H1 (cell line): Measurements from ENCODE around the gene C16orf90. TPM values are rescaled to one million over a fixed set of nuclear protein-coding genes. Genes with fewer than 3 reads are reported as not detected.

Source experiments
- CTCF ChIA-PET: fragments of 300-600 bp; sonication (Branson Sonifier 250); formaldehyde crosslinking; loops from one replicate; lab custom pipeline; 2021; ENCODE audit not compliant: partially characterized antibody; lab: Charles Lee
- POLR2A ChIA-PET: fragments of 300-600 bp; sonication (Branson Sonifier 250); formaldehyde crosslinking; loops from one replicate; lab custom pipeline; 2021; ENCODE audit warnings: inconsistent platforms; ENCODE audit not compliant: partially characterized antibody; lab: Charles Lee
- DNase-seq, 2 experiments: peaks; one replicate each; pipeline versions ENCODE4 v3.0.0 to v3.0.0-alpha.2; 2010 to 2022; ENCODE audit warnings: low spot score in 2 of 2, low read depth in 1 of 2, mixed read lengths in 1 of 2
- FAIRE-seq: peaks from 2 replicates; lab custom pipeline; 2011; peaks lifted over from hg19 to GRCh38; lab: Jason Lieb, UNC
- H2AFZ ChIP-seq: 2 replicates; pipeline ENCODE4 v1.8.1; 2012; ENCODE audit warnings: low read length, inconsistent platforms
- H2AK5ac ChIP-seq: 2 replicates; pipeline ENCODE4 v1.6.1; 2013; ENCODE audit warnings: low read depth, low read length
- H2BK120ac ChIP-seq: replicated peaks from 2 replicates; pipeline ENCODE3; 2013; ENCODE audit warnings: low read depth, low read length, inconsistent platforms
- H2BK12ac ChIP-seq: 2 replicates; pipeline ENCODE4 v1.6.1; 2013; ENCODE audit warnings: low read depth, low read length
- H2BK15ac ChIP-seq: 2 replicates; pipeline ENCODE4 v1.6.1; 2013; ENCODE audit warnings: low read length
- H2BK20ac ChIP-seq: 2 replicates; pipeline ENCODE4 v1.6.1; 2013; ENCODE audit warnings: low read length
- H2BK5ac ChIP-seq: 2 replicates; pipeline ENCODE4 v1.6.1; 2013; ENCODE audit warnings: low read depth, low read length
- H3K14ac ChIP-seq: 2 replicates; pipeline ENCODE4 v1.6.1; 2013; ENCODE audit warnings: inconsistent platforms; ENCODE audit not compliant: insufficient read length
- H3K18ac ChIP-seq: 2 replicates; pipeline ENCODE4 v1.6.1; 2013; ENCODE audit warnings: low read length; ENCODE audit errors: extremely low read depth
- H3K23ac ChIP-seq: 2 replicates; pipeline ENCODE4 v1.6.1; 2013; ENCODE audit warnings: inconsistent platforms; ENCODE audit not compliant: insufficient read length
- H3K23me2 ChIP-seq: 2 replicates; pipeline ENCODE4 v1.6.1; 2013; ENCODE audit warnings: low read depth, low read length
- H3K27ac ChIP-seq: 2 replicates; pipeline ENCODE4 v1.6.1; 2011; ENCODE audit warnings: low read depth, low read length, inconsistent platforms
- H3K27me3 ChIP-seq, 4 experiments: replicated peaks in 1 of 4; 1 replicate in 1 of 4; 2 replicates in 3 of 4; pipeline versions ENCODE4 v1.6.1 to v1.8.1; 2011 to 2013; ENCODE audit warnings: low read length in 3 of 4, mild to moderate bottlenecking in 3 of 4, inconsistent platforms in 2 of 4, mixed read lengths in 2 of 4, moderate library complexity in 1 of 4; ENCODE audit not compliant: control insufficient read depth in 3 of 4, insufficient read depth in 3 of 4; ENCODE audit errors: extremely low read depth in 1 of 4
- H3K36me3 ChIP-seq, 4 experiments: 2 replicates each; pipeline versions ENCODE4 v1.6.1 to v1.8.1; 2011 to 2013; ENCODE audit warnings: mild to moderate bottlenecking in 4 of 4, low read length in 3 of 4, moderate library complexity in 2 of 4, control low read depth in 1 of 4, inconsistent platforms in 1 of 4; ENCODE audit not compliant: insufficient read depth in 4 of 4, control insufficient read depth in 2 of 4
- H3K4ac ChIP-seq: replicated peaks from 2 replicates; pipeline ENCODE3; 2013; ENCODE audit warnings: low read length, low read depth, mixed read lengths, inconsistent platforms; ENCODE audit not compliant: insufficient read length
- H3K4me1 ChIP-seq, 4 experiments: replicated peaks in 1 of 4; 1 replicate in 1 of 4; 2 replicates in 3 of 4; pipeline versions ENCODE4 v1.6.1 to v1.8.1; 2011 to 2013; ENCODE audit warnings: low read length in 3 of 4, inconsistent platforms in 2 of 4, mixed read lengths in 1 of 4; ENCODE audit not compliant: insufficient read depth in 4 of 4, control insufficient read depth in 3 of 4
- H3K4me2 ChIP-seq, 2 experiments: 2 replicates each; pipeline versions ENCODE4 v1.6.1 to v1.8.1; 2011 to 2013; ENCODE audit warnings: low read depth in 2 of 2, low read length in 2 of 2, control low read depth in 1 of 2, inconsistent platforms in 1 of 2, mild to moderate bottlenecking in 1 of 2; ENCODE audit not compliant: insufficient read depth in 1 of 2
- H3K4me3 ChIP-seq, 4 experiments: fragments of 200-600, 300-600 bp in 1 of 4; sonication (generic), shearing (Covaris generic), sonication (Bioruptor Twin) in 1 of 4; 2 replicates each; pipeline versions ENCODE4 v1.5.1 to v1.8.1; 2011 to 2016; ENCODE audit warnings: low read length in 4 of 4, low read depth in 3 of 4, control low read depth in 2 of 4, inconsistent platforms in 2 of 4, mild to moderate bottlenecking in 2 of 4, mixed read lengths in 1 of 4, moderate library complexity in 1 of 4; ENCODE audit not compliant: insufficient read depth in 2 of 4; ENCODE audit errors: extremely low read depth in 1 of 4
- H3K56ac ChIP-seq: replicated peaks from 2 replicates; pipeline ENCODE3; 2013; ENCODE audit warnings: low read depth, mild to moderate bottlenecking, mixed read lengths, low read length, inconsistent platforms; ENCODE audit not compliant: insufficient read length
- H3K79me1 ChIP-seq: 2 replicates; pipeline ENCODE4 v1.6.1; 2013; ENCODE audit warnings: low read depth, low read length, control low read depth
- H3K79me2 ChIP-seq, 2 experiments: 2 replicates each; pipeline versions ENCODE4 v1.6.1 to v1.8.1; 2012 to 2013; ENCODE audit warnings: low read length in 2 of 2, mild to moderate bottlenecking in 2 of 2, inconsistent platforms in 1 of 2; ENCODE audit not compliant: insufficient read depth in 2 of 2, control insufficient read depth in 1 of 2
- H3K9ac ChIP-seq, 4 experiments: replicated peaks in 1 of 4; 1 replicate in 1 of 4; 2 replicates in 3 of 4; pipeline versions ENCODE4 v1.6.1 to v1.8.1; 2011 to 2013; ENCODE audit warnings: low read depth in 3 of 4, low read length in 3 of 4, control low read depth in 2 of 4, mild to moderate bottlenecking in 2 of 4, moderate library complexity in 2 of 4, inconsistent platforms in 1 of 4; ENCODE audit errors: extremely low read depth in 1 of 4
- H3K9me3 ChIP-seq, 2 experiments: 2 replicates each; pipeline versions ENCODE4 v1.6.1 to v1.8.1; 2012 to 2013; ENCODE audit warnings: mild to moderate bottlenecking in 2 of 2, moderate library complexity in 2 of 2, control low read depth in 1 of 2, inconsistent platforms in 1 of 2, low read depth in 1 of 2, low read length in 1 of 2, mixed read lengths in 1 of 2; ENCODE audit not compliant: insufficient read depth in 2 of 2
- H4K20me1 ChIP-seq, 2 experiments: replicated peaks in 1 of 2; 2 replicates each; pipeline versions ENCODE3 to v1.8.1; 2011 to 2013; ENCODE audit warnings: inconsistent platforms in 2 of 2, low read length in 2 of 2, mild to moderate bottlenecking in 1 of 2; ENCODE audit not compliant: insufficient read depth in 2 of 2, control insufficient read depth in 1 of 2
- H4K5ac ChIP-seq: 2 replicates; pipeline ENCODE4 v1.6.1; 2013; ENCODE audit warnings: low read length, low read depth, mixed read lengths, inconsistent platforms; ENCODE audit not compliant: insufficient read length
- H4K8ac ChIP-seq: 2 replicates; pipeline ENCODE4 v1.8.0; 2013; ENCODE audit warnings: mild to moderate bottlenecking, moderate library complexity, low read length, inconsistent platforms; ENCODE audit not compliant: insufficient read depth; ENCODE audit errors: extremely low read depth
- H4K91ac ChIP-seq: replicated peaks from 2 replicates; pipeline ENCODE3; 2013; ENCODE audit warnings: low read length, mixed read lengths, inconsistent platforms; ENCODE audit not compliant: insufficient read length
- ASH2L ChIP-seq: fragments of 200-600, 300-600 bp; sonication (generic); IDR thresholded peaks from one replicate; pipeline ENCODE4 v1.7.1; 2017; ENCODE audit warnings: low read length
- CHD1 ChIP-seq: IDR thresholded peaks from 2 replicates; pipeline ENCODE4 v1.6.1; 2012; ENCODE audit warnings: low read depth, low read length, improper control_type of control experiment
- HDAC2 ChIP-seq, 2 experiments: fragments of 300-600 bp in 1 of 2; sonication (generic) in 1 of 2; IDR thresholded peaks; 2 replicates each; pipeline ENCODE4 v1.6.1; 2011 to 2012; ENCODE audit warnings: low read depth in 2 of 2, low read length in 2 of 2, mild to moderate bottlenecking in 2 of 2, moderate library complexity in 2 of 2, borderline replicate concordance in 1 of 2, inconsistent platforms in 1 of 2
- HDAC6 ChIP-seq: IDR thresholded peaks from one replicate; pipeline ENCODE4 v1.7.1; 2012; ENCODE audit warnings: low read depth, mild to moderate bottlenecking, inconsistent platforms, low read length, moderate library complexity
- KDM1A ChIP-seq: fragments of 200-600, 300-600 bp; sonication (generic); IDR thresholded peaks from 2 replicates; pipeline ENCODE4 v1.7.1; 2016; ENCODE audit warnings: mild to moderate bottlenecking, low read length, borderline replicate concordance
- RXRA ChIP-seq: IDR thresholded peaks from 2 replicates; pipeline ENCODE4 v1.6.1; 2011; ENCODE audit warnings: low read depth, mild to moderate bottlenecking, low read length, moderate library complexity; ENCODE audit not compliant: insufficient read depth
- SP2 ChIP-seq: IDR thresholded peaks from 2 replicates; pipeline ENCODE4 v1.6.1; 2012; ENCODE audit warnings: mild to moderate bottlenecking, low read length, inconsistent platforms
- TAF7 ChIP-seq: optimal IDR thresholded peaks from 2 replicates; pipeline ENCODE3; 2011; ENCODE audit warnings: low read depth, mild to moderate bottlenecking, inconsistent platforms, low read length, moderate library complexity, borderline replicate concordance
- WGBS, 2 experiments: shearing (Covaris generic) in 1 of 2; methylation state at CpG; one replicate each; pipeline versions ENCODE4 v1.1.6 to v1.1.7; 2013 to 2015; ENCODE audit warnings: low lambda C conversion rate in 2 of 2, mixed read lengths in 2 of 2, inconsistent platforms in 1 of 2, low coverage in 1 of 2, missing lambda C conversion rate in 1 of 2; ENCODE audit not compliant: insufficient replicate concordance in 2 of 2, insufficient coverage in 1 of 2, insufficient read length in 1 of 2; ENCODE audit errors: extremely low coverage in 1 of 2, missing lambda C conversion rate in 1 of 2; 5-methylcytosine and 5-hydroxymethylcytosine counted together
- polyA plus RNA-seq, 7 experiments: library from polyadenylated mRNA; depleted of rRNA in 3 of 7; stranded (reverse) in 5 of 7; unstranded in 2 of 7; fragments of >200 nt in 5 of 7; fragments of 200-250 nt in 2 of 7; gene quantifications; 1 replicate in 5 of 7; 2 replicates in 1 of 7; 4 replicates in 1 of 7; pipeline versions ENCODE4 v1.2.1 to v1.2.3, GENCODE V29; 2011 to 2013; ENCODE audit warnings: missing spikeins in 2 of 7, mixed read lengths in 2 of 7
- total RNA-seq: library from RNA; stranded (reverse); fragmentation: NEBNext Ultra II Directional; extraction: Animal tissue kit (Norgen Biotek cat#: 25700); gene quantifications from 2 replicates; pipeline ENCODE4 v1.2.1, GENCODE V29; 2021
- TF ChIP-seq, protein P1 (sequence below): IDR thresholded peaks from 2 replicates; pipeline ENCODE4 v1.6.1; 2011; ENCODE audit warnings: low read length, improper control_type of control experiment

The C16orf90 gene
- total and polyA plus RNA-seq, 2 of the 8 experiments (the other 6 are each of a cell fraction or from before 2014, with no cell fraction given): not detected

DNA sequence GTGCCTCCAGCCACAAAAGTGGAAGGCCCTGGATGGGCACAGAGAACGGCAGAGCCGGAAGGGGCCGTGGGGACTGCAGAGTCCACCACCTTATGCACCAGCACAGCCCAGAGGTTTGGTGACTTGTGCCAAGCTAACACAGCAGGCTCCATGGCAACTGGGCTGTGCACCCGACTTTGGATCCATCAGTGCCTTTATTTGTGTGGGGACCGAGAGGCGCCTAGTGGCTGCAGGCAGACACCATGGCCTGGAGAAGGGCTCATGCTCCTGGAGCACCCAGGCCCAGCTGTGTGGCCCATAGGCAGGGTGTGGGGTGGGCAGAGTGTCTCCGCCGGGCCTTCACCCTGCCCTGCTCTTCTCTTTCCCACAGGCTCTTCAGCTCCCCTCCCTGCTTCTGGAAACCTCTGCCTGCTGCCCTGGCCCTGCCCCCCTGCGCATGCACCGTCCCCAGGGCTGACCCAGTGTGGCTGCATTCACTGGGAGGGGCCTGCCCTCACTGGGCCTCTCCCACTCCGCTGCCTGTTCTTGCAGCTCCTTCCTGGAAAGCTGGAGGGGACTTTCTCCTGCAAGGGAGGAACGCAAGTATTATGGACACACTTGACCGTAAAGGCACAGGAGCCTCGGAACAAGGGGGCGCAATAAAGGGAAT, 10.1 kb downstream of the C16orf90 start:
- no peak overlapping the region for H3K27ac ChIP-seq
- POLR2A ChIA-PET: interaction anchor here (0.8 to 2.7 kb wide), 5 partner anchors 16 to 301 kb away, joined by 3 to 9 read pairs (median 3); partner anchors contain the start of genes CLUAP1 and ZNF263
- H4K20me1 ChIP-seq: peaks cover 2 to 18% of the 10 kb centered on the region in 2 experiments
- CTCF ChIA-PET: interaction anchor here (0.7 to 6.7 kb wide), 8 partner anchors 12 to 230 kb away, joined by 3 to 27 read pairs (median 3); partner anchors contain the start of genes C16orf90 and CLUAP1
- H3K79me1 ChIP-seq: peaks cover 3% of the 10 kb centered on the region; the same call in 1 of the 2 replicates
- no peaks in the 10 kb centered on the region for H3K27me3 ChIP-seq
- no peaks in the 10 kb centered on the region for H3K9me3 ChIP-seq
- no peak overlapping the region for H2AFZ ChIP-seq
- H3K18ac ChIP-seq: no peak overlapping the region
- no peak overlapping the region for H2BK5ac ChIP-seq
- no peak overlapping the region for H3K4ac ChIP-seq
- WGBS, 2 experiments: 88% methylated on average over 15 of the region's 15 CpGs; no CpG with 5 or more reads in 1 of the 2 experiments
- TF ChIP-seq HDAC2 (IDR thresholded peaks at IDR 0.05; ENCODE audit: borderline replicate concordance in 1 of 2, low read depth in 2 of 2, low read length in 2 of 2) (no peak), SP2 (no peak), ASH2L (no peak), TAF7 (no peak), KDM1A (no peak), HDAC6 (no peak), CHD1 (no peak), RXRA (no peak)
- TF ChIP-seq, protein P1, sequence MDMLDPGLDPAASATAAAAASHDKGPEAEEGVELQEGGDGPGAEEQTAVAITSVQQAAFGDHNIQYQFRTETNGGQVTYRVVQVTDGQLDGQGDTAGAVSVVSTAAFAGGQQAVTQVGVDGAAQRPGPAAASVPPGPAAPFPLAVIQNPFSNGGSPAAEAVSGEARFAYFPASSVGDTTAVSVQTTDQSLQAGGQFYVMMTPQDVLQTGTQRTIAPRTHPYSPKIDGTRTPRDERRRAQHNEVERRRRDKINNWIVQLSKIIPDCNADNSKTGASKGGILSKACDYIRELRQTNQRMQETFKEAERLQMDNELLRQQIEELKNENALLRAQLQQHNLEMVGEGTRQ: no peak
- H3K4me3 ChIP-seq: no peak overlapping the region
- H3K23me2 ChIP-seq: no peaks in the 10 kb centered on the region
- no peak overlapping the region for H3K14ac ChIP-seq
- no peak overlapping the region for H4K8ac ChIP-seq
- no peak overlapping the region for H3K9ac ChIP-seq
- no peak overlapping the region for H4K5ac ChIP-seq
- no peak overlapping the region for H3K56ac ChIP-seq
- H2BK20ac ChIP-seq: no peak overlapping the region
- H2BK12ac ChIP-seq: no peak overlapping the region
- H3K23ac ChIP-seq: no peak overlapping the region
- DNase-seq: no peak
- FAIRE-seq: no peak
- H3K4me2 ChIP-seq: no peak overlapping the region
- no peak overlapping the region for H2BK15ac ChIP-seq
- no peak overlapping the region for H2AK5ac ChIP-seq
- H3K79me2 ChIP-seq: no peaks in the 10 kb centered on the region; a peak in 1 of 4 replicates
- H3K4me1 ChIP-seq: peaks cover 0 to 9% (median 2%) of the 10 kb centered on the region in 4 experiments; a peak in 3 of 7 replicates
- no peak overlapping the region for H4K91ac ChIP-seq
- no peak overlapping the region for H2BK120ac ChIP-seq
- H3K36me3 ChIP-seq: peaks cover 5 to 21% (median 17%) of the 10 kb centered on the region in 4 experiments; a peak in 5 of 8 replicates
